HG02840 (cell line): ENCODE measurements around the gene MLLT3.

Experiments
- ATAC-seq: cut with Tn5 transposase; IDR thresholded peaks from one replicate; pipeline ENCODE4 v1.9.1; 2021; ENCODE audit warnings: mild to moderate bottlenecking, moderate library complexity, moderate number of reproducible peaks; ENCODE audit not compliant: unreplicated experiment, low FRiP score

The MLLT3 gene

GRCh38 chr9:20317701-20318100 is 304.6 kb downstream of the MLLT3 start:
- no peak for ATAC-seq

DNA sequence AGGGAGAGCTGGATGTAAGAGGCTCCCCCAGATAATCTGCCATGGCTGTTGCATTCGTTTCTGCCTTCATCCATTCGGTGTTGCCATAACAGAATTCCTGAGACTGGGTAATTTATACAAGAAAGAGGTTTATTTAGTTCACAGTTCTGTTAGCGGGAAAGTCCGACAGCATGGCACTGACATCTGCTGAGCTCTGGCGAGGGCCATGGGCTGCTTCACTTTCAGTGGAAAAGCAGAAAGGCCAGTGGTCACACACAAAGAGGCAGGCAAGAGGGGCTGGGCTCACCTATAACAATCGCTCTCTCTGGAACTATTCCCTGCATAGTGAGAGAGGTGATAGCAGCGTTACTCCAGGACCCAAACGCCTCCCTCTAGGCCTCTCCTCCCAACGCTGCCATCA is 305.9 kb downstream of the MLLT3 start:
- ATAC-seq = no peak

DNA sequence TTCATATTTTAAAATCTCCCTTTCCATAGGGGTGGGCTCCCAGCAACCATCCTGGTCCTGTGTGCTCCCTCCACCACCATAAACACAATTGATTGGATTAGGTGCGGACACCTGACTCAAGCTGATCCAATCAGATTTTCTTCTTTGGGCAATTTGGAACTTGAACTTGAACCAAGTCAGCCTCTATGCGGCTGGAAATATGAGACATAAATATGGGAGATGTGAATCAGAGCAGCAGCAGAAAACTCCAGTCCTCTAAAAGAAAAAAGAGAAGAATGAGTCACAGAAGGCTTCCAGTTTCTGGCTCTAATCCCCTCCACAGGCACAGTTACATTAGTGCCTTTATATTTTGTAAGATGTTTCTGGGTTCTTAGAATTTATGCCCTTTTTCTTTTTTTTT is 306.6 kb downstream of the MLLT3 start:
- no peak for ATAC-seq

DNA sequence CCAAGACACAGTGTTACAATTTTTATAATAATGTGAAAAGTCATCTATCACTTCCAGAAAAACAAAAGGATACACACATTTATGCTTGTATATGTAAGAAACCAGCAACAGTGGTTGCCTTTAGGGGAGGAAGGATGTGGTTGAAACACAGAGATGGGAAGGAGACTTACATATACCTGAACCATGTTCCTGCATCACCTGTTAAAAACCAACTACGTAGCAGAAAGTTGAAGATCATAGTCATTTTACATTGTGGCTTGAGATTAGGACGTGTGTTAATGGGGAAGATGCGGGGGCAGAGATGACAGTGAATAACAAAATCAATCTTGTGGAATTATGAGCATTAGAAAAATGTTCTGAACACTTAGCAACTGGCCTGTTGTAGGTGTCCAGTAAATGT is 307.3 kb downstream of the MLLT3 start:
- ATAC-seq = no peak

- ATAC-seq = no peak
These were observed 308.9 kb downstream of the MLLT3 start for GRCh38 chr9:20313415-20313814.

DNA sequence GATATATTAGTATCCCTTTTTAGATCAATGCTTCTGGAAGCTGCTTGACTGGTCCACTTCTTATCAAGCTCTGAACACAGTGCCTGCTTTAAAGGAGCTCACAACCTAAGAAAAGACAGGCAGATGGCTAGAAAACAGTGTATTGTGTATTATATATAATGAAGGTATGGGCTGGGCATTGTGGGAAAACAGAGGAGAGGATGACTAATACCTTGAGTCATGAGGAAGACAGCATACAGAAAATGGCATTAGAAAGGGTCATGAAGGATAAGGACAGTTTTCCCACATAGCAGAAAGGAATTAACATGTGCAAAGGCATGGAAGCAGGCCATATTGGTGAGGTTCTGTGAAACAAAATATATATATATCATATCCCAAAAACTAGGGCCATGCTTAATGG is 309.6 kb downstream of the MLLT3 start:
- ATAC-seq = no peak

GRCh38 chr9:20310024-20310423 is 312.3 kb downstream of the MLLT3 start:
- ATAC-seq = no peak

- ATAC-seq = no peak
These were observed 313.2 kb downstream of the MLLT3 start for GRCh38 chr9:20309124-20309523.

- no peak for ATAC-seq
These were observed 314.7 kb downstream of the MLLT3 start for GRCh38 chr9:20307621-20308020.

DNA sequence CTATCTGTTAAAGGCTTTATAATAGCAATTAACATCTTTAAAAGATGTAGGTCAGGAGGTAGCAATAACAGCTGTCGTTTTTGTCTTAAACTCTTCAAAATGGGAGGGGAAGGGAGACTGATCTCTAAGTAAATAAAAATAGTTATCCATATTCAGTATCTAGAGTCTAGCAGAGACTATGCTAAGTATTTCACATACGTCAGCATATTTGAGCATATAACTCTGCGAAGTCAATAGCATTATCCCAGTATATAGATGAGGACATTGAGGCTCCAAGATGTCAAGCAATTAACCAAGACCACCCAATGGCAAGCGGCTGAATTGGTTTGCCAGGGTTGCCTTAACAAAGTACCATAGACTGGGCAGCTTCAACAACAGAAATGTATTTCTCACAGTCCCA is 316.8 kb downstream of the MLLT3 start:
- ATAC-seq = no peak

DNA sequence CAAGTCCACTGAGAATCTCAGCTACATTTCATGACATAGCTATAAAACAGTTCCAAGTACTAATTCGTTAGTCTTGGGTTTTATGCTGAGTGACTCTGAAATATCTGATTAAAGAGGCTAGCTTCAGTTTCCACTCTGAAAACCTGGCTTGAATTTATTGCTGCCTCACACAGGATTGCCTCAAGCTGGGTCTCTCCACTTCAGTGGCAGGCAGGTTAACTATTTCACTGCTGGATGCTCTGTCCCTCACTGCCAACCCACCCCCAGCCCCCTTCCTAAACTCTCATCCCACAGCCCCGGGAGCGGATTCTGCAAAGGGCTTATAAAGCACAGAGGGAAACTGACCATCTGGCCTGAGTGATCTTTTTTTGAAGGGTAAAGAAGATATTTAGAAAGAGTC is 318.3 kb downstream of the MLLT3 start:
- no peak for ATAC-seq

- ATAC-seq = no peak
These were observed 319.2 kb downstream of the MLLT3 start for GRCh38 chr9:20303066-20303465.

DNA sequence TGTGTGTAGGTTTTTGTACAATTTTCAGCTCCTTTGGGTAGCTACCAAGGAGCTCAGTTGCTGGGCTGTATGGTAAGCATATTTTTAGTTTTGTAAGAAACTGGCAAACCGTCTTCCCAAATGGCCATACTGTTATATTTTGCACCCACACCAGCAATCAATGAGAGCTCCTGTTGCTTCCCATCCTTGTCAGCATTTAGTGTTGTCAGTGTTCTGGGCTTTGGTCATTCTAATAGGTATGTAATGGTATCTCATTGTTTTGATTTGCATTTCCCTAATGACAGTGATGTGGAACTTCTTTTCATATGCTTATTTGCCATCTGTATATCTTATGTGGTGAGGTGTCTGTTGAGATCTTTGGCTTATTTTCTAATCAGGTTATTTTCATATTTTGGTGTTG is 320.1 kb downstream of the MLLT3 start:
- no peak for ATAC-seq

GRCh38 chr9:20300430-20301115 is 321.7 kb downstream of the MLLT3 start:
- ATAC-seq = no peak

DNA sequence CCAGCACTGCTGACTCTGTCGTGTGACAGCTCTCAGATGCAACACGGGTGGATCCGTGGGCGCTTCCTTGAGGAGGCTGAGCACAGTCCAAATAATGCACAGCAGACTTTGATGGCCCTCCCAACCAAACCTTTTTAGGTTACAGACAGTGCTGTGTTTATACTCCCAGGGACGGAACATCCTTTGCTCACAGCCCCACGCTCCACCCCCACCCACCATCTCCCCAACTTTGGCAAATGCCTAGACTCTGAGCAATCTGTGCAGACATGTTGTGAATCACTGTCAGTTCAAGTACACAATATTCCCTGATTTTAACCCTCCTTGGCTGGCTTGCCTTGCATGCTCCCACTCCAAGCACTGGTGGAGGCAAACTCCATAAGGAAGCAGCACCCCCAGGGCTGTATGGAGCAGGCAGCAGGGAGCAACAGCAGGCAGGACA is 324.6 kb downstream of the MLLT3 start:
- no peak for ATAC-seq

DNA sequence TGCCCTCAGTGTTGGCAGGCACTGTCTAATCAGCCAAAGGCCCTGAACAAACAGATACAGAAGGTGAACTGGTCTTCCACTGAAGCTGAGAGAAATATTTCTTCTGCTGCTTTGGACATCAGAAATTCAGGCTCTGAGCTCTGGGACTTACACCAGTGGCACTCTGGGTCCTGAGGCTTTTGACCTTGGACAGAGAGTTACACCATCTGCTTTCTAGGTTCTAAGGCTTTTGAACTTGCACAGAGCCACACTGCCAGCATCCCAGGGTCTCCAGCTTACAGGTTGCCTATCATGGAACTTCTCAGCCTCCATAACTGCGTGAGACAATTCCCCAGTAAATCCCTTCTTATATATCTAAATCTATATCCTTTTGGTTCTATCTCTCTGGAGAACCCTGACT is 326.7 kb downstream of the MLLT3 start:
- ATAC-seq = no peak

DNA sequence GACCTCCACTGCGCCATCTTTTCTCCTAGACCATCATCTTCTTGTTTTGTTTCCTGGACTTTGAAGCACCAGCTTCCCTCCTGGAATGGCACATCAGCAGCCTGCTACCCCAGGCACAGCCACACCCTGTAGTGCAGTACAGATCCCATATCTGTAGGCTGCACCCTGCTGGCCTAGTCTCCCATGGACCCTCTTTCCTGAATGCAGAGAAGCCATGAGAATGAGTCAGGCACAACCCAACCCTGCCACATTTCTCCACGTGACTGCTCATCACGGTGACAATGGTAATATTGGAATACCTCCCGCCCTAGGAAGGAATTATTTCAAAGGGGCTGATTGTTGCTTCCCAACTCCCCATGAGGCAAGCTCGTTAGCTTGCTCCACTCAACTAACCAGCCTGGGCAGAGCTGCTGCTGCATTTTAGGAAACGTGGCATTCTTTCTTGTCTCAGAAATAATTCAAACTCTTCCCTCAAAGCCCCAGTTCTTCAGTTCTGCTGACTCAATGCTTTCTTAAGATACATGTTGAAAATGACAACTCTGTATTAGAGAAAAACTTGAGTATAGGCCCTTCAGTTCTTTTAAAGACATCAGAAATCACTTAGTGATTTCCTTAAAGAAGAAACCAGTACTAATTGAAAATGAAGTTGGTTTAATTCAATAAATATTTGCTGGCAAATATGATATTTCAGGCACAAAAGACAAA is 328.1 kb downstream of the MLLT3 start:
- ATAC-seq = no peak

GRCh38 chr9:20292002-20292401 is 330.3 kb downstream of the MLLT3 start:
- ATAC-seq = no peak
